Mesodermal cell (in vitro differentiated cells): ENCODE measurements around the gene PTN.
A peak's percentile ranks its signal among the peaks of the same experiment; 100 is the strongest.

Experiments used
- H3K27ac ChIP-seq: 2 replicates; pipeline ENCODE4 v1.7.0; 2013; ENCODE audit warnings: mild to moderate bottlenecking, low read depth, low read length, moderate library complexity; ENCODE audit not compliant: severe bottlenecking
- H3K36me3 ChIP-seq: 2 replicates; pipeline ENCODE4 v1.7.1; 2013; ENCODE audit warnings: mild to moderate bottlenecking, low read length, moderate library complexity; ENCODE audit not compliant: control insufficient read depth, insufficient read depth
- H3K4me1 ChIP-seq: one replicate; pipeline ENCODE4 v1.7.1; 2013; ENCODE audit warnings: mild to moderate bottlenecking, low read length; ENCODE audit not compliant: insufficient read depth, control insufficient read depth, poor library complexity, severe bottlenecking
- H3K4me3 ChIP-seq: 2 replicates; pipeline ENCODE4 v1.7.0; 2013; ENCODE audit warnings: low read length, control low read depth, mild to moderate bottlenecking; ENCODE audit not compliant: insufficient read depth, poor library complexity, severe bottlenecking; ENCODE audit errors: extremely low read depth
- H3K9me3 ChIP-seq: 2 replicates; pipeline ENCODE4 v1.7.1; 2013; ENCODE audit warnings: mild to moderate bottlenecking, low read length, moderate library complexity; ENCODE audit not compliant: control insufficient read depth
- WGBS, 2 experiments: methylation state at CpG; one replicate each; pipeline ENCODE4 v1.1.5; 2013; ENCODE audit warnings: missing lambda C conversion rate in 2 of 2; ENCODE audit not compliant: insufficient coverage in 2 of 2; 5-methylcytosine and 5-hydroxymethylcytosine counted together

Gene PTN

GRCh38 chr7:137324796-137325696 is 18.5 kb downstream of the PTN start:
- H3K27ac ChIP-seq, result no peak overlapping the region
- no peak overlapping the region for H3K4me3 ChIP-seq
- no peaks in the 10 kb centered on the region for H3K36me3 ChIP-seq
- no peaks in the 10 kb centered on the region for H3K4me1 ChIP-seq
- H3K9me3 ChIP-seq, result no peaks in the 10 kb centered on the region

GRCh38 chr7:137316648-137317353 is 26.7 kb downstream of the PTN start:
- WGBS, 2 experiments, result 90 to 92% methylated on average over 6 to 7 of the region's 9 CpGs

GRCh38 chr7:137313201-137313600 is 30.3 kb downstream of the PTN start:
- Histone ChIP-seq H3K27ac (no peak overlapping the region), H3K36me3 (no peaks in the 10 kb centered on the region), H3K4me1 (no peaks in the 10 kb centered on the region), H3K9me3 (no peaks in the 10 kb centered on the region), H3K4me3 (no peak overlapping the region)
- 78 to 82% methylated on average over 3 of the region's 4 CpGs for whole genome bisulfite sequencing, 2 experiments

More at GRCh38 chr7:137316648-137317353, 26.7 kb downstream of the PTN start:
- no peaks in the 10 kb centered on the region for H3K9me3 ChIP-seq
- no peak overlapping the region for H3K4me3 ChIP-seq
- no peaks in the 10 kb centered on the region for H3K36me3 ChIP-seq
- no peak overlapping the region for H3K27ac ChIP-seq
- H3K4me1 ChIP-seq, result no peaks in the 10 kb centered on the region

- Histone ChIP-seq H3K4me1 (no peaks in the 10 kb centered on the region), H3K36me3 (no peaks in the 10 kb centered on the region), H3K27ac (no peak overlapping the region), H3K9me3 (no peaks in the 10 kb centered on the region), H3K4me3 (no peak overlapping the region)
- 100% methylated on average over 4 of the region's 4 CpGs; no CpG with 5 or more reads in 1 of the 2 experiments for WGBS, 2 experiments
Measured at GRCh38 chr7:137306748-137307147, 36.8 kb downstream of the PTN start.

GRCh38 chr7:137305901-137306621 is 37.5 kb downstream of the PTN start:
- H3K27ac ChIP-seq, result peak overlapping the region; percentile 20

GRCh38 chr7:137304624-137305235 is 38.8 kb downstream of the PTN start:
- 87 to 92% methylated on average over 6 to 8 of the region's 9 CpGs for WGBS, 2 experiments
- Histone ChIP-seq H3K4me1 (no peaks in the 10 kb centered on the region), H3K9me3 (no peaks in the 10 kb centered on the region), H3K4me3 (no peak overlapping the region), H3K27ac (peak overlapping the region; percentile 6), H3K36me3 (no peaks in the 10 kb centered on the region)

More at GRCh38 chr7:137305901-137306621, 37.5 kb downstream of the PTN start:
- Histone ChIP-seq H3K36me3 (no peaks in the 10 kb centered on the region), H3K4me3 (no peak overlapping the region), H3K4me1 (no peaks in the 10 kb centered on the region), H3K9me3 (no peaks in the 10 kb centered on the region)
- 83 to 100% methylated on average over 2 to 4 of the region's 6 CpGs for WGBS, 2 experiments

GRCh38 chr7:137304165-137304564 is 39.4 kb downstream of the PTN start:
- peak overlapping the region; percentile 6 for H3K27ac ChIP-seq
- no CpG with 5 or more reads among the region's 1 CpG for WGBS, 2 experiments
- H3K9me3 ChIP-seq, result no peaks in the 10 kb centered on the region
- no peaks in the 10 kb centered on the region for H3K36me3 ChIP-seq
- no peaks in the 10 kb centered on the region for H3K4me1 ChIP-seq
- H3K4me3 ChIP-seq, result no peak overlapping the region

GRCh38 chr7:137302081-137302480 is 41.5 kb downstream of the PTN start:
- H3K9me3 ChIP-seq, result no peaks in the 10 kb centered on the region
- H3K27ac ChIP-seq, result no peak overlapping the region
- WGBS, 2 experiments, result 40 to 80% methylated on average over 1 of the region's 2 CpGs
- H3K4me3 ChIP-seq, result no peak overlapping the region
- no peaks in the 10 kb centered on the region for H3K4me1 ChIP-seq
- no peaks in the 10 kb centered on the region for H3K36me3 ChIP-seq

GRCh38 chr7:137298464-137298794 is 45.1 kb downstream of the PTN start:
- Histone ChIP-seq H3K9me3 (no peaks in the 10 kb centered on the region), H3K36me3 (no peaks in the 10 kb centered on the region), H3K27ac (no peak overlapping the region), H3K4me1 (no peaks in the 10 kb centered on the region), H3K4me3 (no peak overlapping the region)
- WGBS, 2 experiments, result 71% methylated on average over 1 of the region's 1 CpG; no CpG with 5 or more reads in 1 of the 2 experiments
